HepG2 (cell line): ENCODE results near the gene PCIF1. TPM values are rescaled to one million over a fixed set of nuclear protein-coding genes. Genes with fewer than 3 reads are reported as not detected.

Source experiments
- ATF7-NPFF ChIP-seq: sonication (generic); formaldehyde crosslinking; IDR thresholded peaks from 2 replicates; pipeline ENCODE4 v1.8.1; 2023; ENCODE audit warnings: mild to moderate bottlenecking, low read depth, missing genetic modification reagents, moderate library complexity
- HNRNPLL ChIP-seq: fragments of 200-400 bp; formaldehyde crosslinking; IDR thresholded peaks from 2 replicates; pipeline ENCODE4 v1.6.1; 2017; ENCODE audit warnings: mild to moderate bottlenecking, low read depth, low read length; ENCODE audit not compliant: poor library complexity, severe bottlenecking
- HNRNPUL1 ChIP-seq: fragments of 200-400 bp; formaldehyde crosslinking; IDR thresholded peaks from 2 replicates; pipeline ENCODE4 v1.6.1; 2017; ENCODE audit warnings: low read depth, mild to moderate bottlenecking, low read length, moderate library complexity
- IKZF1 ChIP-seq: fragments of 450-650 bp; IDR thresholded peaks from 2 replicates; pipeline ENCODE4 v1.7.1; 2016
- MTF2 ChIP-seq: sonication (generic); formaldehyde crosslinking; IDR thresholded peaks from 2 replicates; pipeline ENCODE4 v1.5.0; 2020; ENCODE audit warnings: missing genetic modification reagents, borderline replicate concordance
- ZBTB42 ChIP-seq: sonication (generic); formaldehyde crosslinking; IDR thresholded peaks from 2 replicates; pipeline ENCODE4 v1.5.0; 2020; ENCODE audit warnings: mild to moderate bottlenecking, missing genetic modification reagents
- ZNF451 ChIP-seq: sonication (generic); formaldehyde crosslinking; IDR thresholded peaks from 2 replicates; pipeline ENCODE4 v1.5.0; 2020; ENCODE audit warnings: mild to moderate bottlenecking, missing genetic modification reagents
- ZNF547 ChIP-seq: sonication (generic); formaldehyde crosslinking; IDR thresholded peaks from 2 replicates; pipeline ENCODE4 v1.5.1; 2020; ENCODE audit warnings: mild to moderate bottlenecking, missing genetic modification reagents
- ZNF577 ChIP-seq: sonication (generic); formaldehyde crosslinking; IDR thresholded peaks from 2 replicates; pipeline ENCODE4 v1.4.0; 2020; ENCODE audit warnings: mild to moderate bottlenecking, low read depth, missing genetic modification reagents, borderline replicate concordance
- polyA plus RNA-seq, 8 experiments: library from polyadenylated mRNA; depleted of rRNA in 3 of 8; stranded (reverse) in 7 of 8; unstranded in 1 of 8; fragments of >200 nt; fragmentation: Illumina TruSeq in 4 of 8; extraction: Trizol in 4 of 8; gene quantifications; 2 replicates each; pipeline versions ENCODE4 v1.2.1 to v1.2.3, GENCODE V29; 2011 to 2016; ENCODE audit warnings: low read depth in 4 of 8, missing spikeins in 1 of 8, mixed read lengths in 1 of 8; ENCODE audit not compliant: insufficient read depth in 1 of 8
- total RNA-seq, 5 experiments: library from RNA; depleted of rRNA; stranded (reverse); fragments of >200 nt; fragmentation: Illumina TruSeq; extraction: Trizol; gene quantifications; 2 replicates each; pipeline ENCODE4 v1.2.3, GENCODE V29; 2016; ENCODE audit warnings: low read depth in 1 of 5
- TF ChIP-seq, protein P1 (sequence below): sonication (generic); formaldehyde crosslinking; IDR thresholded peaks from one replicate; pipeline ENCODE4 v1.5.1; 2020; ENCODE audit warnings: mild to moderate bottlenecking, missing genetic modification reagents; ENCODE audit errors: not compliant biosample characterization
- TF ChIP-seq, protein P2 (sequence below): sonication (generic); formaldehyde crosslinking; IDR thresholded peaks from 2 replicates; pipeline ENCODE4 v1.4.0; 2020; ENCODE audit warnings: missing genetic modification reagents, borderline replicate concordance
- TF ChIP-seq, protein P3 (sequence below): IDR thresholded peaks from 2 replicates; pipeline ENCODE4 v1.6.1; 2016; ENCODE audit warnings: control low read depth
- TF ChIP-seq, protein P4 (sequence below): sonication (generic); formaldehyde crosslinking; IDR thresholded peaks from 2 replicates; pipeline ENCODE4 v1.5.0; 2020; ENCODE audit warnings: mild to moderate bottlenecking, missing genetic modification reagents
- TF ChIP-seq, protein P5 (sequence below): sonication (generic); formaldehyde crosslinking; IDR thresholded peaks from 2 replicates; pipeline ENCODE4 v1.5.1; 2020; ENCODE audit warnings: missing genetic modification reagents, mild to moderate bottlenecking, borderline replicate concordance

The PCIF1 gene
- total and polyA plus RNA-seq, 2 of the 13 experiments (the other 11 are each of a cell fraction or from before 2014, with no cell fraction given): 20.9 to 24.4 TPM

DNA sequence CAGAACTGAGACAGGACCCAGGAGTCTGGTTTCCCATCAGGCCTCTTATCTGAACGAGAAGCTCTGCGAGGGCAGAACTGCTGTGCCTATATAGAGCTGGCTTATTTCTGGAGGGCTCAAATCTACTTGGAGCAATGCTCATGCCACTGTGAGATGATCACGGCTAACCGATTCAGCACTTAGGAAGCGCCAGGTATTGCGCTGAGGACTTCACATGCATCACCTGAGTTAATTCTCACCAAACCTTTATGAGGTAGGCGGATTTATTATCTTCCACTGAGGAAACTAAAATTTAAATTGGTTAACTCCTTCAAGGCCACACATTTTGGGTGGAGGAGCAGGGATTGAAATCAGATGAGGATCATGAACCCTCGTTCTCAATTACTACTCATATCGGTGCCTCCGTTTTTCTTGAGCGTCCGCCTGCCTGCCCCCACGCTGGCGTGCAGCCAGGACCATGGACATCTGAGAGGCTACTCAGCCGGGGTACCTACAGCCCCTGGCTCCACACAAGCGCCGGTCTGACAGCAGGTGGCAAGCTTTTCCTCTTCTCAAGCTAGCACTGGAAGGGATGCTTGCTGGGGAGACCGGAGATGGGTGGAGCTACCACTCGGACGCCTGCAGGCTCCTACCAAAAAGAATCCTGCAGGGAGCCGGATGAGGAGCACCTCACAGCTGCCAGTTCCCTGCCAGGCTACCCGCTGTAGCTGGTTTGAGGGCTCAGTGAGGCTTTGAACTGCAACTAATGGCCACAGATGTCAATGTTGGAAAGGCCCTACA lies 1.0 kb upstream of the PCIF1 start (continued):
- TF ChIP-seq, protein P1, sequence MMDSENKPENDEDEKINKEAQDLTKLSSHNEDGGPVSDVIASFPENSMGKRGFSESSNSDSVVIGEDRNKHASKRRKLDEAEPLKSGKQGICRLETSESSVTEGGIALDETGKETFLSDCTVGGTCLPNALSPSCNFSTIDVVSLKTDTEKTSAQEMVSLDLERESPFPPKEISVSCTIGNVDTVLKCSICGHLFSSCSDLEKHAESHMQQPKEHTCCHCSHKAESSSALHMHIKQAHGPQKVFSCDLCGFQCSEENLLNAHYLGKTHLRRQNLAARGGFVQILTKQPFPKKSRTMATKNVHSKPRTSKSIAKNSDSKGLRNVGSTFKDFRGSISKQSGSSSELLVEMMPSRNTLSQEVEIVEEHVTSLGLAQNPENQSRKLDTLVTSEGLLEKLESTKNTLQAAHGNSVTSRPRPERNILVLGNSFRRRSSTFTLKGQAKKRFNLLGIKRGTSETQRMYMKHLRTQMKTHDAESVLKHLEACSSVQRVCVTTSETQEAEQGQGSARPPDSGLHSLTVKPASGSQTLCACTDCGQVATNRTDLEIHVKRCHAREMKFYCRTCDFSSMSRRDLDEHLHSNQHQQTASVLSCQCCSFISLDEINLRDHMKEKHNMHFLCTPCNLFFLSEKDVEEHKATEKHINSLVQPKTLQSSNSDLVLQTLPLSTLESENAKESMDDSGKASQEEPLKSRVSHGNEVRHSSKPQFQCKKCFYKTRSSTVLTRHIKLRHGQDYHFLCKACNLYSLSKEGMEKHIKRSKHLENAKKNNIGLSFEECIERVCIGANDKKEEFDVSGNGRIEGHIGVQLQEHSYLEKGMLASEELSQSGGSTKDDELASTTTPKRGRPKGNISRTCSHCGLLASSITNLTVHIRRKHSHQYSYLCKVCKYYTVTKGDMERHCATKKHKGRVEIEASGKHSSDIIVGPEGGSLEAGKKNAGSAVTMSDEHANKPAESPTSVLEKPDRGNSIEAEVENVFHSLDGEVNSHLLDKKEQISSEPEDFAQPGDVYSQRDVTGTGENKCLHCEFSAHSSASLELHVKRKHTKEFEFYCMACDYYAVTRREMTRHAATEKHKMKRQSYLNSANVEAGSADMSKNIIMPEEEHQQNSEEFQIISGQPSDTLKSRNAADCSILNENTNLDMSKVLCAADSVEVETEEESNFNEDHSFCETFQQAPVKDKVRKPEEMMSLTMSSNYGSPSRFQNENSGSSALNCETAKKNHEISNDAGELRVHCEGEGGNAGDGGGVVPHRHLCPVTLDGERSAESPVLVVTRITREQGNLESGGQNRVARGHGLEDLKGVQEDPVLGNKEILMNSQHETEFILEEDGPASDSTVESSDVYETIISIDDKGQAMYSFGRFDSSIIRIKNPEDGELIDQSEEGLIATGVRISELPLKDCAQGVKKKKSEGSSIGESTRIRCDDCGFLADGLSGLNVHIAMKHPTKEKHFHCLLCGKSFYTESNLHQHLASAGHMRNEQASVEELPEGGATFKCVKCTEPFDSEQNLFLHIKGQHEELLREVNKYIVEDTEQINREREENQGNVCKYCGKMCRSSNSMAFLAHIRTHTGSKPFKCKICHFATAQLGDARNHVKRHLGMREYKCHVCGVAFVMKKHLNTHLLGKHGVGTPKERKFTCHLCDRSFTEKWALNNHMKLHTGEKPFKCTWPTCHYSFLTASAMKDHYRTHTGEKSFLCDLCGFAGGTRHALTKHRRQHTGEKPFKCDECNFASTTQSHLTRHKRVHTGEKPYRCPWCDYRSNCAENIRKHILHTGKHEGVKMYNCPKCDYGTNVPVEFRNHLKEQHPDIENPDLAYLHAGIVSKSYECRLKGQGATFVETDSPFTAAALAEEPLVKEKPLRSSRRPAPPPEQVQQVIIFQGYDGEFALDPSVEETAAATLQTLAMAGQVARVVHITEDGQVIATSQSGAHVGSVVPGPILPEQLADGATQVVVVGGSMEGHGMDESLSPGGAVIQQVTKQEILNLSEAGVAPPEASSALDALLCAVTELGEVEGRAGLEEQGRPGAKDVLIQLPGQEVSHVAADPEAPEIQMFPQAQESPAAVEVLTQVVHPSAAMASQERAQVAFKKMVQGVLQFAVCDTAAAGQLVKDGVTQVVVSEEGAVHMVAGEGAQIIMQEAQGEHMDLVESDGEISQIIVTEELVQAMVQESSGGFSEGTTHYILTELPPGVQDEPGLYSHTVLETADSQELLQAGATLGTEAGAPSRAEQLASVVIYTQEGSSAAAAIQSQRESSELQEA (CRISPR knock-in tag): no peak
- TF ChIP-seq MTF2 (CRISPR knock-in tag) (no peak), IKZF1 (no peak), ZNF547 (CRISPR knock-in tag) (0 out of 2 replicates have a peak, but pooled peaks have one; percentile 13), ZBTB42 (CRISPR knock-in tag) (no peak), HNRNPLL (no peak), ATF7-NPFF (CRISPR knock-in tag) (peak; percentile 28; the same call in 1 of the 2 replicates), ZNF451 (no peak), HNRNPUL1 (no peak), ZNF577 (no peak)
- TF ChIP-seq, protein P2, sequence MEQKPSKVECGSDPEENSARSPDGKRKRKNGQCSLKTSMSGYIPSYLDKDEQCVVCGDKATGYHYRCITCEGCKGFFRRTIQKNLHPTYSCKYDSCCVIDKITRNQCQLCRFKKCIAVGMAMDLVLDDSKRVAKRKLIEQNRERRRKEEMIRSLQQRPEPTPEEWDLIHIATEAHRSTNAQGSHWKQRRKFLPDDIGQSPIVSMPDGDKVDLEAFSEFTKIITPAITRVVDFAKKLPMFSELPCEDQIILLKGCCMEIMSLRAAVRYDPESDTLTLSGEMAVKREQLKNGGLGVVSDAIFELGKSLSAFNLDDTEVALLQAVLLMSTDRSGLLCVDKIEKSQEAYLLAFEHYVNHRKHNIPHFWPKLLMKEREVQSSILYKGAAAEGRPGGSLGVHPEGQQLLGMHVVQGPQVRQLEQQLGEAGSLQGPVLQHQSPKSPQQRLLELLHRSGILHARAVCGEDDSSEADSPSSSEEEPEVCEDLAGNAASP (CRISPR knock-in tag): 0 out of 2 replicates have a peak, but pooled peaks have one; percentile 37
- TF ChIP-seq, protein P3, sequence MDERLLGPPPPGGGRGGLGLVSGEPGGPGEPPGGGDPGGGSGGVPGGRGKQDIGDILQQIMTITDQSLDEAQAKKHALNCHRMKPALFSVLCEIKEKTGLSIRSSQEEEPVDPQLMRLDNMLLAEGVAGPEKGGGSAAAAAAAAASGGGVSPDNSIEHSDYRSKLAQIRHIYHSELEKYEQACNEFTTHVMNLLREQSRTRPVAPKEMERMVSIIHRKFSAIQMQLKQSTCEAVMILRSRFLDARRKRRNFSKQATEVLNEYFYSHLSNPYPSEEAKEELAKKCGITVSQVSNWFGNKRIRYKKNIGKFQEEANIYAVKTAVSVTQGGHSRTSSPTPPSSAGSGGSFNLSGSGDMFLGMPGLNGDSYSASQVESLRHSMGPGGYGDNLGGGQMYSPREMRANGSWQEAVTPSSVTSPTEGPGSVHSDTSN (CRISPR knock-in tag): no peak
- TF ChIP-seq, protein P4, sequence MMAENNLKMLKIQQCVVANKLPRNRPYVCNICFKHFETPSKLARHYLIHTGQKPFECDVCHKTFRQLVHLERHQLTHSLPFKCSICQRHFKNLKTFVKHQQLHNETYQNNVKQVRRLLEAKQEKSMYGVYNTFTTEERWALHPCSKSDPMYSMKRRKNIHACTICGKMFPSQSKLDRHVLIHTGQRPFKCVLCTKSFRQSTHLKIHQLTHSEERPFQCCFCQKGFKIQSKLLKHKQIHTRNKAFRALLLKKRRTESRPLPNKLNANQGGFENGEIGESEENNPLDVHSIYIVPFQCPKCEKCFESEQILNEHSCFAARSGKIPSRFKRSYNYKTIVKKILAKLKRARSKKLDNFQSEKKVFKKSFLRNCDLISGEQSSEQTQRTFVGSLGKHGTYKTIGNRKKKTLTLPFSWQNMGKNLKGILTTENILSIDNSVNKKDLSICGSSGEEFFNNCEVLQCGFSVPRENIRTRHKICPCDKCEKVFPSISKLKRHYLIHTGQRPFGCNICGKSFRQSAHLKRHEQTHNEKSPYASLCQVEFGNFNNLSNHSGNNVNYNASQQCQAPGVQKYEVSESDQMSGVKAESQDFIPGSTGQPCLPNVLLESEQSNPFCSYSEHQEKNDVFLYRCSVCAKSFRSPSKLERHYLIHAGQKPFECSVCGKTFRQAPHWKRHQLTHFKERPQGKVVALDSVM (CRISPR knock-in tag): no peak; the same call in 1 of the 2 replicates
- TF ChIP-seq, protein P5, sequence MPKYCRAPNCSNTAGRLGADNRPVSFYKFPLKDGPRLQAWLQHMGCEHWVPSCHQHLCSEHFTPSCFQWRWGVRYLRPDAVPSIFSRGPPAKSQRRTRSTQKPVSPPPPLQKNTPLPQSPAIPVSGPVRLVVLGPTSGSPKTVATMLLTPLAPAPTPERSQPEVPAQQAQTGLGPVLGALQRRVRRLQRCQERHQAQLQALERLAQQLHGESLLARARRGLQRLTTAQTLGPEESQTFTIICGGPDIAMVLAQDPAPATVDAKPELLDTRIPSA (CRISPR knock-in tag): no peak
